IPS-18c (cell line): ENCODE results near the gene UQCRH.
"Not testable (repeated sequence)": the region's sequence is repeated elsewhere in the genome, so short reads cannot be mapped to it uniquely, and the experiment has no call there.

Source experiments
- H3K4me3 ChIP-seq: 2 replicates; pipeline ENCODE4 v1.7.0; 2013; ENCODE audit warnings: low read depth, mild to moderate bottlenecking, low read length, moderate library complexity; ENCODE audit not compliant: insufficient read depth
- H3K9me3 ChIP-seq: one replicate; pipeline ENCODE4 v1.6.1; 2013; ENCODE audit warnings: mild to moderate bottlenecking, low read length, moderate library complexity; ENCODE audit not compliant: control insufficient read depth, insufficient read depth

Gene UQCRH

DNA sequence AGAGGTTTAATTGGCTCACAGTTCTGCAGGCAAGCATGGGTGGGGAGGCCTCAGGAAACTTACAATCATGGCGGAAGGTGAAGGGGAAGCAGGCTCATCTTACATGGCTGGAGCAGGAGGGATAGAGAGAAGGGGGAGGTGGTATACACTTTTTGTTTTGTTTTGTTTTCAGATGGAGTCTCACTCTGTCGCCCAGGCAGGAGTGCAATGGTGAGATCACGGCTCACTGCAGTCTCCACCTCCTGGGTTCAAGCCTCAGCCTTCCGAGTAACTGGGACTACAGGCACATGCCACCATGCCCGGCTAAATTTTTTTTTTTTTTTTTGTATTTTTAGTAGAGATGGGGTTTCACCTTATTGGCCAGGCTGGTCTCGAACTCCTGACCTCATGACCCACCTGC is 18.7 kb downstream of the UQCRH start:
- H3K9me3 ChIP-seq, H3K4me3 ChIP-seq: not testable (repeated sequence)

DNA sequence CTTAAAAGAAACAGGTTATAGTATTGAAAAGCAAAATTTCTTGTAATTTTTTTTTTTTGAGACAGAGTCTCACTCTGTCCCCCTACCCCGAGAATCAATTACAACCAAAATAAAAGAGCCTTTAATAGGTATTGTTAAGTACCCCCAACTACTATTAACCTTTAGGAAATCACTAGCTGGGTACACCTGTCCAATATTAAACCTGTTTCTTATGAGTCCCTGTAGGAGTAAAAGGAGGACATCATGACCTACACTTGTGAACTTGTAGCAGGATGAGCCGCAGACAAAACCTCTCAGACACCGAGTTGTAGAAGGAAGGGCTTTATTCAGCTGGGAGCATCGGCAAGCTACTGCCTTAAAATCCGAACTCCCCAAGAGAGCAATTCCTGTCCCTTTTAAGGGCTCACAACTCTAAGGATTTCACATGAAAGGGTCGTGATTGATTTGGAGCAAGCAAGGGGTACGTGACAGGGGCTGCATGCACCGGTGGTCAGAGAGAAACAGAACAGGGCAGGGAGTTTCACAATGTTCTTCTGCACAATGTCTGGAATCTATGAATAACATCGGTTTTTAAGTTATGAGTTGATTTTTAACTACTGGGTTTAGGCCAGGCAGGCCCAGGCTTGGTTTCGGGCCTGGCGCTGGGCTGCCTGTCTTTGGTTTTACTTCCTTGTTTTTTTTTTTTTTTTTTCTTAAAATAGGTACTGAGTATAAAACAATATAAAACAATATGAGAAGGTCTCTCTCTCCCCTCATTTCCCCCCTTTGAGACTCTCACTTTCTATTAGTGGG is 22.0 kb downstream of the UQCRH start:
- not testable (repeated sequence) for H3K4me3 ChIP-seq, H3K9me3 ChIP-seq

DNA sequence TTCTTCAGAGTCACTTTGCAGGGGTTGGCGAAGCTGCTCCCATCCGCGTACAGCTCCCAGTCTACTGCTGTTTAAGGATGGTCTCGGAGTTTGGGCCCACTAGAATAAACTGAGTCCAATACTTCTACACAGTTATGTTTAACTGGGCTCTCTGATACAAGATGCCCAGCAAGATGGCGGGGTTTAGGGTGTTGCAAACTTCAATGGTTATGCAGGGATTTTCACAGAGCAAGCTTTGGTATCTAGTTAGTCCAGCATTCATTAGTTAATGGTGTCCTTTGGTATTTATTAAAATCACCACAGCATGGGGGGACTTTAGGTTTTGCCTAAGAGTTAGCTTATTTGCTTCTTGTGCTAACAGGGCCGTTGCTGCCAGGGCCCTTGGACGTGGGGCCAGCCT is 24.7 kb downstream of the UQCRH start:
- not testable (repeated sequence) for H3K4me3 ChIP-seq, H3K9me3 ChIP-seq

DNA sequence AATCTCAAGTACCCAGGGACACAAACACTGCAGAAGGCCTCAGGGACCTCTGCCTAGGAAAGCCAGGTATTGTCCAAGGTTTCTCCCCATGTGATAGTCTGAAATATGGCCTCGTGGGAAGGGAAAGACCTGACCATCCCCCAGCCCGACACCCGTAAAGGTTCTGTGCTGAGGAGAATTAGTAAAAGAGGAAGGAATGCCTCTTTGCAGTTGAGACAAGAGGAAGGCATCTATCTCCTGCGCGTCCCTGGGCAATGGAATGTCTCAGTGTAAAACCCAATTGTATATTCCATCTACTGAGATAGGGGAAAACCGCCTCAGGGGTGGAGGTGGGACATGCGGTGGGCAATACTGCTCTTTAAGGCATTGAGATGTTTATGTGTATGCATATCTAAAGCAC is 26.3 kb downstream of the UQCRH start:
- H3K9me3 ChIP-seq, H3K4me3 ChIP-seq: not testable (repeated sequence)

DNA sequence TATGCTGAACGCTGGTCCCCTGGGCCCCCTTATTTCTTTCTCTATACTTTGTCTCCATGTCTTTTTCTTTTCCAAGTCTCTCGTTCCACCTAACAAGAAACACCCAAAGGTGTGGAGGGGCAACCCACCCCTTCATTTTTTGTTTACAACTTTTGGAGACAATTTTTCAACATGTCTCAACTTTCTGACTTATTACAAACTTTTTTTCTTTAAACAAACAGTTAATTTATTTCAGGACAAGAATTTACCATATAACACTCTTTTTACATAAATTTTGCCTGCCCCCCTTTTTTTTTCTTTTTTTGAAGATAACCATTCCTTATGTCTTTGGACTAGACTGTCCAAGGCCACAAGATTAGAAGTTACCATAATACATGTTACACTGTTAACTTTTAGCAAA is 26.9 kb downstream of the UQCRH start:
- H3K4me3 ChIP-seq, H3K9me3 ChIP-seq: not testable (repeated sequence)

DNA sequence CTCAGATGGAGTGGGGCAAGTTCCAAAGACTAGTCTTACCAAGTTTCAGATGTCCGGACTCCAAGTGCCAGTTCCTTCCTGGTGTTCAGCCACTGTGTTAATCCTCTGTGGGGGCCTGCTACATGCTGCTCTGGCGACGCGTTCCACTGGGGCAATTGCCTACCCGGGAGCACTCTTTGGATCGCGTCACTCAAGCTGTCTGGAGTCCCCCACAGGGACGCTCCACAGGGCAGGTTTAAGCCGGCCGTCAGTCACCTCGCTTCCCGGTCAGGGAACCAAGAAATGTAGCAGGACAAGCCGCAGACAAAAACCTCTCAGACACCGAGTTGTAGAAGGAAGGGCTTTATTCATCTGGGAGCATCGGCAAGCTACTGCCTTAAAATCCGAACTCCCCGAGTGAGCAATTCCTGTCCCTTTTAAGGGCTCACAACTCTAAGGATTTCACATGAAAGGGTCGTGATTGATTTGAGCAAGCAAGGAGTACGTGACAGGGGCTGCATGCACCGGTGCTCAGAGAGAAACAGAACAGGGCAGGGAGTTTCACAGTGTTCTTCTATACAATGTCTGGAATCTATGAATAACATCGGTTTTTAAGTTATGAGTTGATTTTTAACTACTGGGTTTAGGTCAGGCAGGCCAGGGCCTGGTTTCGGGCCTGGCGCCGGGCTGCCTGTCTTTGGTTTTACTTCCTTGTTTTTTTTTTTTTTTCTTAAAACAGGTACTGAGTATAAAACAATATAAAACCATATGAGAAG is 28.5 kb downstream of the UQCRH start:
- H3K4me3 ChIP-seq, H3K9me3 ChIP-seq: not testable (repeated sequence)

DNA sequence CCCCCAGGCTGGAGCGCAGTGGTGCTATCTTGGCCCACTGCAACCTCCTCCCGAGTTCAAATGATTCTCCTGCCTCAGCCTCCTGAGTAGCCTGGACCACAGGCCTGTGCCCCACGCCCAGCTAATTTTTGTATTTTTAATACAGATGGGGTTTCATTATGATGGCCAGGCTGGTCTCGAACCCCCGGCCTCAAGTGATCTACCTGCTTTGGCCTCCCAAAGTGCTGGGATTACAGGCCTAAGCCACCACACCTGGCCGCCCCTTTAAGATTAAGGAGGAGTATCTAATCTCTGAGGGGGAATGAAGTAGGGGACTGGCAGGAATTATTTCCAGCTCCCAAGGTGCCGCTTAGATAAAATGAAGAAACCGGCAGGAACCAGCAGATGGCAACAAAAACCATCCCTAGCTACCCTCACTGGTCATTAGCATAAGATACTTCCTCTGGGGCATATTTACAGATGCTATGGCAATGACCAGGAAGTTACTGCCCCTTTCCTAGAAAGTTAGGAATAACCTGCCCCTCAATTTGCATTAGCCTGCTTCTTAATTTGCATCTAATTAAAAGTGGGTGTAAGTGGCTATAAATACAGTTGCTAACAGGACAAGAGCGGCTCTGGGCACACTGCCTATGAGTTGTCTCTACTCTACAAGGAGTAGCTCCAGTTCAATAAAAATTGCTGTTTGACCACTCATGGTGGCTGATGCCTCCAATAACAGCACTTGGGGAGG is 30.0 kb downstream of the UQCRH start:
- Histone ChIP-seq H3K9me3 (no peaks in the 10 kb centered on the region), H3K4me3 (no peak overlapping the region)

DNA sequence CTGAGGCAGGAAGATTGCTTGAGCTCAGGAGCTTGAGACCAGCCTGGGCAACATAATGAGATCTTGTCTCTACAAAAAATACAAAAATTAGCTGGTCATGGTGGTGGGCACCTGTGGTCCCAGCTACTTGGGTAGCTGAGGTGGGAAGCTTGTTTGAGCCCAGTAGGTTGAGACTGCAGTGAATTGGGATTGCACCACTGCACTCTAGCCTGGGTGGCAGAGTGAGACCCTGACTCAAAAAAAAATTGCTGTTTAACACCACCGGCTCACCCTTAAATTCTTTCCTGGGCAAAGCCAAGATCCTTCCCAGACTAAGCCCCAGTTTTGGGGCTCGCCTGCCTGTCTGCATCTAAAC is 30.5 kb downstream of the UQCRH start:
- Histone ChIP-seq H3K9me3 (no peaks in the 10 kb centered on the region), H3K4me3 (no peak overlapping the region)

DNA sequence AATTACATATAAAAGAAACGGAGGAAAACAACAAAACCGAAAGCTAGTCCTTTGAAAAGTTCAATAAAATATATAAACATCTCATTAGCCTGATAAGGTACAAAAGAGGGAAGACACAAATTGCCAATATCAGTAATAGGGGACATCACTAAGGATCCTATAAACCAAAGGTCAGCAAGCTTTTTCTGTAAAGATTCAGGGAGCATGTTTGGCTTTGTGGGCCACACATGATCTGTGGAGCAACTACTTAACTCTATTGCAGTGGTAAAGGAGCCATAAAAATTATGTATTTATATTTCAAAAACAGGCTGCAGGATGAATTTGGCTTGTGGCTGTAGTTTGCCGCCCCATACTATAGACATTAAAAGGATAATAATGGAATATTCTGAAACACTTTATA is 31.6 kb downstream of the UQCRH start:
- H3K4me3 ChIP-seq: no peak overlapping the region
- H3K9me3 ChIP-seq: no peaks in the 10 kb centered on the region

DNA sequence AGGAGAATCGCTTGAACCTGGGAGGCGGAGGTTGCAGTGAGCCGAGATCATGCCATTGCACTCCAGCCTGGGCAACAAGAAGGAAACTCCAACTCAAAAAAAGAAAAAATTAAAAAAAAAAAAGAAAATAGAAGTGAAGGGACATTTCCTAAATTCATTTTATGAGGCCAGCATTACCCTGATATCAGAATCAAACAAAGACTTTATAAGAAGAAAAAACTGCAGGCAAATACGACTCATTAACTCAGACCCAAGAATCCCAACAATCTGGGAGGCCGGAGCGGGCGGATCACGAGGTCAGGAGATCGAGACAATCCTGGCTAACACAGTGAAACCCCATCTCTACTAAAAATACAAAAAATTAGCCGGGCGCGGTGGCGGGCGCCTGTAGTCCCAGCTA is 33.9 kb downstream of the UQCRH start:
- H3K9me3 ChIP-seq, H3K4me3 ChIP-seq: not testable (repeated sequence)

DNA sequence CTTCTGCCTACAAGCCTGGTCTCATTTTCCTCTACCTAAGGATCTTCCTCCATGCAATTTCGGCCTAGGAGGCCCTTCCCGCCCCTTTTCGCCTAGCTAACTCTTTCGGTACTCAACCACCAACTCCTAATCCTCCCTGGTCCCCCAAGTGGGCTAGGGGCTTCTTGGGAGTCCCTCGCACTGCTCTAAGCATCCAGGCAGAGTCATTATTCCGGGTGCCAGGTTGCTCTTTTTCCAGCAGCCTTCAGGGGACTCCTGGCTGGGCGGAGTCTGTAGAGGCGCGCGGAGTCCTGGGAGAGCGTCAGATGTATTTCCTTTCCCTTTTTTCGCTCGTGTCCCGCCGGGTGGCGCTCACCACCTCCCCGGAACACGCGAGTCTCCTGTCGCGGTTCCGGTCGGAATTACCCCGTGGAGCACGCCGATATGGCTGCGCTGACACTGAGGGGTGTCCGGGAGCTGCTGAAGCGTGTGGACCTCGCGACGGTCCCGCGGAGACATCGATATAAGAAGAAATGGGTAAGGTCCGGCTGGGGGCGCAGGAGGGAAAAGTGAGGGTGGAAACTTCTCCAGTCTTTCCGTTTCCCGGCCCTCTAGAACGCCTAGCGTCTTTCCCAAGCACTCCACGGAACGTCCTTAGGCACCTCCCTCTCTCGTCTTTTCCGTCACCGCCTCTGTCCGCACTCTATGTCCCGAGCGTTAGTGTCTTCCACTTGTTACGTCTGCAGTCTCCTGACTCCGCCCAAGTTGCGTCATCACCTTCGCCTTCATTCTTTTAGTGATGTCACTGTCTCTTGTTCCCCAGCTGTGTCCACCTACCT is 37.1 kb downstream of the UQCRH start, which contains the start of gene NSUN4:
Gene NSUN4, plus strand, starts transcription at position 404 of the 818 bp plus-strand sequence. Its CDS starts 20 bp downstream, at position 424.
- Histone ChIP-seq H3K4me3 (peak within 1 kb of the TSS; percentile 73), H3K9me3 (no peaks in the 10 kb centered on the region)

DNA sequence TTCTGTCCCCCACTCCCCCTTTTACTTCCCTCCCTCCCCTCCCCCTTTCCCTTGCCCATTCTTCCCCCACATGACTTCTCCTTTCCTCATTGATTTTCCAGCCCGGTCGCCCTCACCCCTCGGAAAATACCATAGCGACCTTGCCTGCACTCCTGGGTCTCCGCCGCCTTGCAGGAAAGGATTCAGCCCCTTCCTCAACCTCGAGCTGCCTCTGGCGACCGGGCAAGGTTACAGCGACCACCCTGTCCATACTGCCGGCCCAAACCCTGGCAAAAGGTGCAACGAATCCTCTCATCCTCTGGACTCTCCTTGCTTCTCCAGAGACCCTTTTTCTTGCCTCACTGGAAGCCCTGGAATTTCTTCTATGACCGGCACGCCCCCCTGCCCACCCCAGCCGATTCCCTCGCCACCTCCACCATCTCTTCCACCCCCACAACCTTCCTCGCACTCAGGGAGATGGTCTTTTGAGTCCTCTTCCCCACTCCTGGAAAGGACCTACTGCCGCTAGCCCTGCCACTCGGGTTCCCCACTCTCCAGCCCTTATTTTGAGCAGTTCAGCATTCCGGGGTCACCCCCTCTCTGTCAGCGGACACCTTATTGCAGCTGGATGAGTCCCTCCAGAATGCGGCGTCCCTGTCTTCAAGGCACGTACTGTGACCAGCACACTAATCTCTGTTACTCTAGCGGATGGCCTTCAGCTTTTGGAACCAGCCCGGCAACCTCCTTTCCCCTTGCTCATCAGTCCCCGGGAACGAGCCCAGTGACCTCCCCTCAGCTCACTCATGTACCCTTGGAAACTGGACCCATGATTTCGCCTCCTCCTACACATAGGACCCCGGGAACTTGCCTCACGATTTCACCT is 38.0 kb downstream of the UQCRH start:
- peak overlapping the region; percentile 73 for H3K4me3 ChIP-seq
- H3K9me3 ChIP-seq: no peaks in the 10 kb centered on the region

DNA sequence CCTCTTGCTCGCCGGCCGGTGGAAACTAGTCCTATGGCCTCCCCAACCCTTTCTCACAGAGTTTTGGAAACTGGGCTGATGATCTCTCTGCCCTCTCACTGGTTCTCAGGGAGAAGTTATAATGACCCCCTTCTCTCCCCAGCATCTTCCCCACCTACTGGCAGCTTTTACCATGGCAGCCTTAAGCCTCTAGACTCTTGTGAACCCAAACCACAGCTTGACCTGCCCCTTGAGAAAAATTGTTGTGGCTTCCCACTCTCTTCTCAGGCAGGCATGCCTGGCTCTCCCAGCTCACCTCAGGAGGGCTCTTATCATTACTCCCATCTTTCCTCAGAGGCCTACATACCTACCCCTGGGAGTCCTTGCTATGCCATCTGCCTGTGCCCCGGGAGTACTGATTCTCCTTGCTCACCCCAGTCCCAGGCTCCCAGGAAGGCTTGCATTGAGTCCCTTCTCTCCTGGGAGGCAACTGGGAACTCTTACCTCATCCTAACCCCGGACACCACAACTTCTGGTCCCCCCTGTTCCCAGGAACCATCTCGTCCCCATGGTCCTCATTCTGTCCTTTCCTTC is 38.7 kb downstream of the UQCRH start:
- Histone ChIP-seq H3K9me3 (no peaks in the 10 kb centered on the region), H3K4me3 (no peak overlapping the region)

DNA sequence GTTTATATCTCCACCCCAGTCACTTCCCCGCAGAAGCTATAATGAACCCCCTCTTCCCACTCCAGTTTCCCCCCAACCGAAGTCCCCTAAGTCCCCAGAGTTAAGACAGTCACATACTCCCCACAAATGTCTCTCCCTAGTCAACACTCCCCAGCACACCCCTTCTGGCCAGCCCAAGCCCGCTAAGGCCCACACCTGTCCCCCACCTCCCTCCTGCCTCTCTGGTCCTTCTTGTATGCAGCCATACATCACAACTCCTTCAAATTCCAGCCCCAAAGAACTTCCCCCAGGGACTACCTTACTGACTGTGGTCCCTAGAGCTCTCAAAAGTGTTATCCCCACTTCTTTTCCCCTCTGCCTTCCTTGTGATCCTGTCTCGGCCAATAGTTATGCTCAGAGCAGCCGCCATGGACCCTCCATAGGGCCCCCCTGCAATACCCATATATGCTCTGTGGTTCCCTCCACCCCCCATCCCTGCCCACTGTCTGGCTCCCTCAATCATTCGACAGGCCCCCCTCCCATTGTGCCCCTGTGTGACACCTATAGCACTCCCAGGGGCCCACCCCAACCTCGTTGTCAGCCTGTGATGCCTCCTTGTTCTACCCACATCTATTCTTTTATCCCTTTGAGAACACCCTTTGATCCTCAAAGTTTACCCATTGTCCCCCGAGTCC is 39.3 kb downstream of the UQCRH start:
- H3K4me3 ChIP-seq: no peak overlapping the region

DNA sequence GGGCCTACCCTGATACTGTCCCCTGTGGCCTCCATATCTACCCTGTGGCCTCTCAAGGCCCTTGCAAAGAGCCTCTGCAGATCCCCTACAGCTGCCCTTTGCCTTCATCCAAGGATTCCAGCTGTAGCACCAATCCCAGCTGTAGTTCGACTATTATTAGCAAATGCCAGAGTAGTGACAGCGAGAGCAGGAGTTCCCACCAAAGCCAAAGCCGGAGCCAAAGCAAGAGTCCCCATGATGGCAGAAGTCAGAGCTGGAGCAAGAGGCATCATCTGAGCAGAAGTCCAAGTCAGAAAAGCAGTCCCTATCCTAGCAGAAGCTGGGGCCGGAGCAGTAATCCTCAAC is 39.8 kb downstream of the UQCRH start:
- Histone ChIP-seq H3K4me3 (no peak overlapping the region), H3K9me3 (no peaks in the 10 kb centered on the region)

More for the DNA sequence above, 39.3 kb downstream of the UQCRH start:
- H3K9me3 ChIP-seq: no peaks in the 10 kb centered on the region

DNA sequence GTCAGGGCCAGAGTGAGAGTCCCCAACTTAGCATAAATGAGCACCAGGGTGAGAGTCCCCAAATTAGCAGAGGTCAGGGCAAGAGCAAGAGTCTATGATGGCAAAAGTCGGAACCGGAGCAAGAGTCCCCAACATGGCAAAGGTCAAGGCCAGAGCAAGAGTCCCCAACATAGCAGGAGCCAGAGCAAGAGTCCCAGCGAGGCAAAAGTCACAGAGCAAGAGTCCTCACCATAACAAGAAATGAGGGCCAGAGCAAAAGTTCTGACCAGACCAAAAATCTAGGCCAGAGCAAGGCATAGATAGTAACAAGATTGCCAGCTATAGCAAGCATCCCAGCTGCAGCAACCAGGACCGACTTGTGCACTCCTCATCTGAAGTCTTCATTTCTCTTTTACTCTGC is 40.2 kb downstream of the UQCRH start:
- H3K4me3 ChIP-seq: no peak overlapping the region
- H3K9me3 ChIP-seq: no peaks in the 10 kb centered on the region
